Sigmoid colon (tissue), 7 donors: ENCODE results near the gene LCE3E. TPM values are rescaled to one million over a fixed set of nuclear protein-coding genes. Genes with fewer than 3 reads are reported as not detected.

Source experiments
- DNase-seq: peaks from one replicate; pipeline ENCODE4 v3.0.0-alpha.2; 2019
- H3K27ac ChIP-seq, 4 donors: fragments of 200-600 bp; sonication (generic); one replicate each; pipeline ENCODE4 v1.5.1; 2016 to 2019; ENCODE audit warnings: mild to moderate bottlenecking in 1 of 4
- H3K27me3 ChIP-seq, 3 donors: fragments of 200-600 bp; sonication (generic); one replicate each; pipeline ENCODE4 v1.5.1; 2019; ENCODE audit warnings: mild to moderate bottlenecking in 1 of 3
- H3K36me3 ChIP-seq, 4 donors: fragments of 200-600 bp; sonication (generic); one replicate each; pipeline ENCODE4 v1.5.1; 2016 to 2019
- H3K4me1 ChIP-seq, 4 donors: fragments of 200-600 bp; sonication (generic); one replicate each; pipeline ENCODE4 v1.5.1; 2017 to 2019
- H3K4me3 ChIP-seq, 4 donors: fragments of 200-600 bp; sonication (generic); one replicate each; pipeline ENCODE4 v1.5.1; 2017 to 2019; ENCODE audit warnings: mild to moderate bottlenecking in 2 of 4, moderate library complexity in 1 of 4
- H3K9me3 ChIP-seq, 4 donors: fragments of 200-600 bp in 3 of 4; sonication (generic) in 3 of 4; one replicate each; pipeline versions ENCODE4 v1.5.1 to v1.6.1; 2013 to 2019
- CTCF ChIP-seq, 4 experiments: fragments of 450-650 bp in 3 of 4; fragments of 200-600 bp in 1 of 4; IDR thresholded peaks; one replicate each; pipeline ENCODE4 v1.5.1; 2016 to 2019; ENCODE audit warnings: antibody characterized with exemption in 4 of 4, mild to moderate bottlenecking in 3 of 4, moderate library complexity in 2 of 4
- EP300 ChIP-seq, 4 donors: sonication (generic); formaldehyde crosslinking; IDR thresholded peaks; one replicate each; pipeline ENCODE4 v1.6.1; 2017; ENCODE audit warnings: antibody characterized with exemption in 4 of 4
- POLR2A ChIP-seq, 2 donors: fragments of 450-650 bp; IDR thresholded peaks; one replicate each; pipeline ENCODE4 v1.6.1; 2016; ENCODE audit warnings: antibody characterized with exemption in 2 of 2, mild to moderate bottlenecking in 2 of 2, moderate library complexity in 2 of 2
- POLR2AphosphoS5 ChIP-seq, 4 donors: sonication (generic); formaldehyde crosslinking; IDR thresholded peaks; one replicate each; pipeline ENCODE4 v1.6.1; 2017; ENCODE audit warnings: antibody characterized with exemption in 4 of 4
- WGBS, 2 donors: extraction: QIAGEN DNeasy Blood & Tissue Kit; methylation state at CpG; one replicate each; pipeline ENCODE4 v1.1.7; 2013; 5-methylcytosine and 5-hydroxymethylcytosine counted together
- intact Hi-C: fragments of 100-400 bp; cut with DNase I; formaldehyde crosslinking; loops from one replicate; pipeline ENCODE4 v1.15.1; 2023
- polyA plus RNA-seq, 3 donors: library from polyadenylated mRNA; stranded (reverse); fragments of 200-250 nt; gene quantifications; one replicate each; pipeline ENCODE4 v1.2.3, GENCODE V29; 2013
- small RNA-seq, 3 donors: library from RNA; depleted of rRNA; stranded (forward); fragments of <200 nt; gene quantifications; one replicate each; pipeline ENCODE3, GENCODE V24; 2016
- total RNA-seq, 4 donors: library from RNA; depleted of rRNA; stranded (reverse); fragments of >200 nt; gene quantifications; one replicate each; pipeline ENCODE4 v1.1.0, GENCODE V29; 2016
- donor health status: healthy with polysubstance abuse.
- donor health status: Bipolar disorder and iron deficiency.
- donor health status: healthy.

LCE3E gene
- total and polyA plus RNA-seq, 7 donors, result not detected

- Histone ChIP-seq H3K4me3 (no peak overlapping the region), H3K9me3 (peaks cover 0 to 2% (median 0%) of the 10 kb centered on the region in 4 donors), H3K4me1 (peaks cover 0 to 1% (median under 1%) of the 10 kb centered on the region in 4 donors), H3K36me3 (no peaks in the 10 kb centered on the region), H3K27ac (no peak overlapping the region), H3K27me3 (peaks cover 0 to 10% (median 2%) of the 10 kb centered on the region in 3 donors)
- no peak for DNase-seq
- intact Hi-C loops, result no loop called here
- TF ChIP-seq EP300 (IDR thresholded peaks at IDR 0.05), result no peak
- TF ChIP-seq POLR2A (IDR thresholded peaks at IDR 0.05), result no peak
- 61% methylated on average over 4 of the region's 4 CpGs for WGBS, 2 donors
Observed at GRCh38 chr1:152520561-152521090, 46.0 kb downstream of the LCE3E start.

GRCh38 chr1:152519851-152520250 is 46.7 kb downstream of the LCE3E start:
- no peak overlapping the region for H3K4me3 ChIP-seq
- intact Hi-C loops, result no loop called here
- peaks cover 0 to 17% (median 6%) of the 10 kb centered on the region in 3 donors for H3K27me3 ChIP-seq
- H3K4me1 ChIP-seq, result peaks cover 0 to 9% (median 8%) of the 10 kb centered on the region in 4 donors
- H3K9me3 ChIP-seq, result peaks cover 0 to 2% (median 0%) of the 10 kb centered on the region in 4 donors
- DNase-seq, result no peak
- H3K27ac ChIP-seq, result no peak overlapping the region
- no peaks in the 10 kb centered on the region for H3K36me3 ChIP-seq
- WGBS, 2 donors, result 26 to 78% methylated on average over 1 of the region's 1 CpG
- TF ChIP-seq POLR2AphosphoS5 (IDR thresholded peaks at IDR 0.05) (no peak), CTCF (IDR thresholded peaks at IDR 0.05) (no peak), EP300 (IDR thresholded peaks at IDR 0.05) (no peak), POLR2A (IDR thresholded peaks at IDR 0.05) (no peak)

- TF ChIP-seq POLR2A (IDR thresholded peaks at IDR 0.05) (no peak), EP300 (IDR thresholded peaks at IDR 0.05) (no peak), POLR2AphosphoS5 (IDR thresholded peaks at IDR 0.05) (no peak), CTCF (IDR thresholded peaks at IDR 0.05) (no peak)
- no peaks in the 10 kb centered on the region for H3K9me3 ChIP-seq
- no peaks in the 10 kb centered on the region for H3K36me3 ChIP-seq
- H3K27ac ChIP-seq, result no peak overlapping the region
- WGBS, 2 donors, result 50 to 74% methylated on average over 7 of the region's 7 CpGs
- peaks cover 0 to 43% (median 16%) of the 10 kb centered on the region in 3 donors for H3K27me3 ChIP-seq
- H3K4me1 ChIP-seq, result peaks cover 0 to 11% (median 9%) of the 10 kb centered on the region in 4 donors
- DNase-seq, result no peak
- no peak overlapping the region for H3K4me3 ChIP-seq
- intact Hi-C loops, result no loop called here
Observed at GRCh38 chr1:152517237-152517811, 49.3 kb downstream of the LCE3E start.

- H3K4me1 ChIP-seq, result peaks cover 0 to 11% (median 9%) of the 10 kb centered on the region in 4 donors
- H3K9me3 ChIP-seq, result no peaks in the 10 kb centered on the region
- H3K36me3 ChIP-seq, result no peaks in the 10 kb centered on the region
- 72 to 76% methylated on average over 7 of the region's 7 CpGs for WGBS, 2 donors
- H3K4me3 ChIP-seq, result no peak overlapping the region
- H3K27me3 ChIP-seq, result peaks cover 0 to 55% (median 20%) of the 10 kb centered on the region in 3 donors
- no peak overlapping the region for H3K27ac ChIP-seq
- intact Hi-C loops, result no loop called here
- no peak for DNase-seq
- TF ChIP-seq POLR2AphosphoS5 (IDR thresholded peaks at IDR 0.05) (no peak), POLR2A (IDR thresholded peaks at IDR 0.05) (no peak), CTCF (IDR thresholded peaks at IDR 0.05) (no peak), EP300 (IDR thresholded peaks at IDR 0.05) (no peak)
Observed at GRCh38 chr1:152516082-152516481, 50.5 kb downstream of the LCE3E start.

Small RNA genes lying within 50 kb of the gene (small RNA-seq; reads per million reads assigned to genes)
- gene LCE3B, result 0 reads per million in 3 donors

Other genes with a start within 250 kb of the LCE3E start
- gene FLG, start 241.5 kb downstream of the LCE3E start, total RNA-seq, result not detected
- under 1 TPM in 2 of 3 donors, not detected in 1; under 0.01 to 0.01 TPM for gene FLG, start 241.5 kb downstream of the LCE3E start, polyA plus RNA-seq
- gene FLG2, start 206.8 kb downstream of the LCE3E start, total RNA-seq, result not detected
- gene FLG2, start 206.8 kb downstream of the LCE3E start, polyA plus RNA-seq, result not detected
- not detected for gene CRNN, start 152.5 kb downstream of the LCE3E start, total RNA-seq
- 1 to 10 TPM in 1 of 3 donors, under 1 TPM in 1, not detected in 1; 0.61 to 3.6 TPM for gene CRNN, start 152.5 kb downstream of the LCE3E start, polyA plus RNA-seq
- not detected for gene LCE5A, start 56.0 kb downstream of the LCE3E start, total RNA-seq
- not detected for gene LCE5A, start 56.0 kb downstream of the LCE3E start, polyA plus RNA-seq
- gene CRCT1, start 52.3 kb downstream of the LCE3E start, total RNA-seq, result not detected
- gene CRCT1, start 52.3 kb downstream of the LCE3E start, polyA plus RNA-seq, result under 1 TPM in 1 of 3 donors, not detected in 2; 0.28 TPM
- not detected for gene LCE3D, start 13.7 kb upstream of the LCE3E start, total RNA-seq
- gene LCE3D, start 13.7 kb upstream of the LCE3E start, polyA plus RNA-seq, result not detected
- not detected for gene LCE3C, start 33.5 kb upstream of the LCE3E start, total RNA-seq
- not detected for gene LCE3C, start 33.5 kb upstream of the LCE3E start, polyA plus RNA-seq
- not detected for gene LCE3B, start 47.0 kb upstream of the LCE3E start, total RNA-seq
- not detected for gene LCE3B, start 47.0 kb upstream of the LCE3E start, polyA plus RNA-seq
- not detected for gene LCE3A, start 56.3 kb upstream of the LCE3E start, total RNA-seq
- not detected for gene LCE3A, start 56.3 kb upstream of the LCE3E start, polyA plus RNA-seq
- gene LCE2D, start 96.6 kb upstream of the LCE3E start, total RNA-seq, result not detected
- not detected for gene LCE2D, start 96.6 kb upstream of the LCE3E start, polyA plus RNA-seq
- gene LCE2C, start 108.5 kb upstream of the LCE3E start, total RNA-seq, result not detected
- gene LCE2C, start 108.5 kb upstream of the LCE3E start, polyA plus RNA-seq, result not detected
- not detected for gene LCE2B, start 119.3 kb upstream of the LCE3E start, total RNA-seq
- not detected for gene LCE2B, start 119.3 kb upstream of the LCE3E start, polyA plus RNA-seq
- not detected for gene LCE2A, start 131.6 kb upstream of the LCE3E start, total RNA-seq
- gene LCE2A, start 131.6 kb upstream of the LCE3E start, polyA plus RNA-seq, result not detected
- not detected for gene LCE4A, start 141.4 kb upstream of the LCE3E start, total RNA-seq
- not detected for gene LCE4A, start 141.4 kb upstream of the LCE3E start, polyA plus RNA-seq
- not detected for gene KPRP, start 191.2 kb upstream of the LCE3E start, total RNA-seq
- not detected for gene KPRP, start 191.2 kb upstream of the LCE3E start, polyA plus RNA-seq
- gene LCE1F, start 208.4 kb upstream of the LCE3E start, total RNA-seq, result not detected
- not detected for gene LCE1F, start 208.4 kb upstream of the LCE3E start, polyA plus RNA-seq
- not detected for gene LCE1E, start 219.5 kb upstream of the LCE3E start, total RNA-seq
- not detected for gene LCE1E, start 219.5 kb upstream of the LCE3E start, polyA plus RNA-seq
- not detected for gene LCE1D, start 229.9 kb upstream of the LCE3E start, total RNA-seq
- gene LCE1D, start 229.9 kb upstream of the LCE3E start, polyA plus RNA-seq, result not detected
- not detected for gene LCE1C, start 239.9 kb upstream of the LCE3E start, total RNA-seq
- not detected for gene LCE1C, start 239.9 kb upstream of the LCE3E start, polyA plus RNA-seq
- gene LCE1B, start 245.2 kb upstream of the LCE3E start, total RNA-seq, result not detected
- gene LCE1B, start 245.2 kb upstream of the LCE3E start, polyA plus RNA-seq, result not detected